ENCODE results near the gene DLGAP1. TPM values are rescaled to one million over a fixed set of nuclear protein-coding genes. Genes with fewer than 3 reads are reported as not detected.
"Not testable (repeated sequence)": the region's sequence is repeated elsewhere in the genome, so short reads cannot be mapped to it uniquely, and the experiment has no call there.

The DLGAP1 gene
- polyA plus RNA-seq (2013, experiment 1 of 4) = 5.8 TPM
- polyA plus RNA-seq (2013, experiment 2 of 4) = 6.4 TPM
- polyA plus RNA-seq (2013, experiment 3 of 4) = 6.5 TPM
- 6.8 TPM for polyA plus RNA-seq (2013, experiment 4 of 4)

DNA sequence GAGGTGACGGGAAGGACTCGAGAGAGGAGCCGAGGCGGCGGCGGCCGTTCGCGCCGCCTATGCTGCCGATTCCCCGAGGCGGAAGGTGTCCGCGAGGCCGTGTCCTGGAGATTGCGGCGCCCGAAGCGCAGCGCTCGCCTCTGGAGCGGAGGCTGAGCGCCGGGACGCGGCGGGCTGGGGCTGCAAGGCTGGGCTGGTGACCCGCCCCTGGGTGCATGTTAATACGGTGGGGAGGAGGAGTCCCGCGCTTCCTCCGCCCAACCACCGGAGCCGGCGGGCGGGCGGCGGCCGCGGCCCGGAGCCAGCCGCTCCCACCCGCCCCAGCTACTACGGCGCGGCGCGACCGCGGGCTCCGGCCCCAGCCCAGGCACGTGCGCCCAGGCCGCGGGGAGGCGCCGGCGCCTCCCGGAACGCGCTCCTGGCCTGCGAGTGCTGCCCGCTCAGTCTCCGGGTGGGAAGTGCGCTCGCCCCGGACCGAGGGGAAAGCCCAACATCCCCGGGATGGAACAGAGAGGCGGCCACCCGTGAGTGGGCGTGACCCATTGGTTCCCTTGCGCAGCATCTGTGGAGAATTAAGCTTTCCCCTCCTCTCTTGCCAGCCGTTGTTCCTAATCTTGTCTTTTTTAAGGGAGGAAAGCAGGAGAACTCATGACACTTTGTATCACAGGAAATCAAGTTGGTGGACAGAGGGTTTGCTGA is at the start of gene DLGAP1:
Gene DLGAP1 (minus strand): TSS at position 195 of the 699 bp plus-strand sequence.
- WGBS, 2 experiments = 0 to 1% methylated on average over 75 of the region's 75 CpGs

DNA sequence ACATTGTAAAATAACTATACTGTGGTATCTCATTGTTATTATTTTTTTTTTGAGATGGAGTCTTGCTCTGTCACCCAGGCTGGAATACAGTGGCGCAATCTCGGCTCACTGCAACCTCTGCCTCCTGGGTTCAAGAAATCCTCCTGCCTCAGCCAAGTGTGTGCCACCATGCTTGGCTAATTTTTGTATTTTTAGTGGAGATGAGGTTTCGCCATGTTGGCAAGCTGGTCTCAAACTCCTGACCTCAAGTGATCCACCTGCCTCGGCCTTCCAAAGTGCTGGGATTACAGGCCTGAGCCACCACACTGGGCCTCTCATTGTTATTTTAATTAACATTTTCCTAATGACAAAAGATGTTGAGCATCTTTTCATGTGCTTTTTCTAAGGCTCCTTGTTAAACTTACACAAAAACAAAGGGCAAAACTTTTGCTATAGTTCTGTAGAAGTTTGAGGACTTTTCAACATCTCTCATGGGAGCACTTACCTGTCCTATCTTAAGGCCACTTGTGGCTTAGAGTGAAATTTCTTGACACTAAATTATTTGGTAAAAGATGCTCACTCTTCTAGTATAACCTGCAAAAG is 39.7 kb upstream of the DLGAP1 start:
- WGBS, 2 experiments = 71 to 74% methylated on average over 4 of the region's 4 CpGs

More for the DNA sequence above, at the start of gene DLGAP1:
- Histone ChIP-seq H3K4me3 (ENCODE audit: insufficient read depth, low read depth, low read length) (peak within 1 kb of the TSS; percentile 85), H3K4me1 (ENCODE audit: control insufficient read depth, insufficient read depth, low read length) (peaks cover under 1% of the 10 kb centered on the region), H3K27me3 (ENCODE audit: control insufficient read depth, insufficient read depth, low read length, poor library complexity, severe bottlenecking) (peaks cover 13% of the 10 kb centered on the region), H3K9me3 (ENCODE audit: control insufficient read depth, low read length) (no peaks in the 10 kb centered on the region), H3K36me3 (ENCODE audit: control insufficient read depth, insufficient read depth, low read length) (no peaks in the 10 kb centered on the region), H3K27ac (ENCODE audit: insufficient read depth, low read depth, low read length, poor library complexity, severe bottlenecking) (peak within 1 kb of the TSS; percentile 60)

DNA sequence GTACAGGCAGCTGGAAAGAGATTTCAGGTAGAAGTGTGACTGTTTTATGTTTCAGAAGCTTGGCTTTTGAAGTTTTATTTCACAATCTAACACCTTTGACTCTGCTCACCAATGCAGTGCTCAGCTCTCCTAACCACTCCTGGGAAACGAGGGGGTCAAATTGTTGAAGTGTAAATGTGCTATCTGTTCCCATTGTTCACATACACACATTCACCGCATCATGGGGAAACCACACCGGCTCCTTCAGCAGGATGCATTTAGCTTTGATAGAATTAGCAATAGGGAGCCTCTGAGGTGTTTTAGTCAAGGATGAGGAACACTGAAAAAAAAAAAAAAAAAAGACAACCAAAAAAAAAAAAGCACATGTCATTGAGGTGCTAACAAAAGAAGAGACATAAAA is 13.4 kb upstream of the DLGAP1 start:
- H3K27me3 ChIP-seq (ENCODE audit: control insufficient read depth, insufficient read depth, low read length, poor library complexity, severe bottlenecking) = no peaks in the 10 kb centered on the region
- 0 to 7% methylated on average over 1 to 2 of the region's 3 CpGs for WGBS, 2 experiments
- no peaks in the 10 kb centered on the region for H3K9me3 ChIP-seq (ENCODE audit: control insufficient read depth, low read length)
- H3K27ac ChIP-seq (ENCODE audit: insufficient read depth, low read depth, low read length, poor library complexity, severe bottlenecking) = no peak overlapping the region
- no peak overlapping the region for H3K4me3 ChIP-seq (ENCODE audit: insufficient read depth, low read depth, low read length)
- no peaks in the 10 kb centered on the region for H3K4me1 ChIP-seq (ENCODE audit: control insufficient read depth, insufficient read depth, low read length)
- no peaks in the 10 kb centered on the region for H3K36me3 ChIP-seq (ENCODE audit: control insufficient read depth, insufficient read depth, low read length)

More for the DNA sequence above, 39.7 kb upstream of the DLGAP1 start:
- H3K4me1 ChIP-seq (ENCODE audit: control insufficient read depth, insufficient read depth, low read length); H3K27me3 ChIP-seq (ENCODE audit: control insufficient read depth, insufficient read depth, low read length, poor library complexity, severe bottlenecking); H3K36me3 ChIP-seq (ENCODE audit: control insufficient read depth, insufficient read depth, low read length); H3K9me3 ChIP-seq (ENCODE audit: control insufficient read depth, low read length); H3K4me3 ChIP-seq (ENCODE audit: insufficient read depth, low read depth, low read length); H3K27ac ChIP-seq (ENCODE audit: insufficient read depth, low read depth, low read length, poor library complexity, severe bottlenecking): not testable (repeated sequence)

DNA sequence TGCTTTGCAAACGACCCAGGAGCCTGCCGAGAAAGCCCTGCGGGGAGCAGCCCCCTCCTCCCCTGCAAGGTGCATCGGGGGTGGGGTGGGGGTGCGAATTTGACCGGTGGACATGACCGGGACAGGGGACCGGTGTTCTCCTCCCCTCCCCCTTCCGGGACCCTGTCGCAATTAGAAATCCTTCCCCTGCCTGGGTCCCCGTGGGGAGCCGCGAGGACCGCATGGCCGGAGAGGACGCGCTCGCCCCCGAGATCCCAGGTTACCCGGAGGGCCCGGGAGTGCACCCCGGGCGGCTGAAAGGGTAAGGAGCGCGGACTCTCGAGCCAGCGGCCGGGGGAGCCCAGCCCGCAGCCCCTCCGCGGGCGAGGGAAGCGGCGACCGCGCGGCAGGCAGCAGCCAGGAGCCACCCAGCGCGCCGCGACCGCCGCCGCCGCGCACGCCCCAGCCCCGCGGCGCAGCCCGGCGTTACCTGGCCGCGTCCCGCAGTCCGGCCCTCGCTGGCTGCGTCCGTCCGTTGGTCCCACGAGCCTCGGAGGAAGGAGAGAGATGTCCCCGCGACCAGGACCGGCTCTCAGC is 482 bp downstream of the DLGAP1 start:
- H3K4me3 ChIP-seq (ENCODE audit: insufficient read depth, low read depth, low read length) = peak overlapping the region; percentile 85
- 0% methylated on average over 65 of the region's 65 CpGs for WGBS, 2 experiments

DNA sequence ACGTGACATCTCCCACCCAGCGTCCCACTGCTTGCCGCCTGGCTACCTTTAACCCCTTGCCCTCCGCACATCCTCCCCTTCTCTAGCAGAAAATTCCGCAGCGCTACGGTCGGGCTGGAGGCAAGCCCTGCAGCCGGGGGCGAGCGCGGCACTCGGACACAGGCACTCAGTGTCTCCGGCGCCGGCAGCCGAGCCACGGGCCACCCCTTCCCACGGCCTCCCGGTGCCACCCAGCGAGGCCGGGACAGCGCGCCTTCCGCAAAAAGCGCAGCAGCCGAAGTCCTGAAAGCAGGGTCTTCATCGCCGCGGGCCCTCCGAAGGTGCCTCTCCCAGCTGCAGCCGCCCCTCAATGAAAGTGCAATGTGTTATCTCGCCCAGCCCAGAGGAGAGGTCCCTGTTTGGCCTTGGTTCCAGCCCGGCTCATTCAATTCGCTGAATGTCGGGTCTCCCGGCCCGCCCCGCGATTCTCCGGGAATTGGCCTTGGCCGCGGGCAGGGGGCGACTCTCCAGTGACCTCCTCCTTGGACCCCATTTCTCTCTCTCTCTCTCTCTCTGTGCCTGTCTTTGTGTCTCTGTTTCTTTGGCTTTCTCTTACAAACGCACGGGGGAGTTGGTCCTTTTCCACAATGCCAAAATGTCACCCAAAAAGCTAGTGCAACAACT is 1.1 kb downstream of the DLGAP1 start:
- peak overlapping the region; percentile 85 for H3K4me3 ChIP-seq (ENCODE audit: insufficient read depth, low read depth, low read length)

More for the DNA sequence above, 482 bp downstream of the DLGAP1 start:
- H3K9me3 ChIP-seq (ENCODE audit: control insufficient read depth, low read length) = no peaks in the 10 kb centered on the region
- H3K36me3 ChIP-seq (ENCODE audit: control insufficient read depth, insufficient read depth, low read length) = no peaks in the 10 kb centered on the region
- peaks cover 4% of the 10 kb centered on the region for H3K4me1 ChIP-seq (ENCODE audit: control insufficient read depth, insufficient read depth, low read length)
- H3K27me3 ChIP-seq (ENCODE audit: control insufficient read depth, insufficient read depth, low read length, poor library complexity, severe bottlenecking) = peaks cover 13% of the 10 kb centered on the region
- peak overlapping the region; percentile 60 for H3K27ac ChIP-seq (ENCODE audit: insufficient read depth, low read depth, low read length, poor library complexity, severe bottlenecking)

DNA sequence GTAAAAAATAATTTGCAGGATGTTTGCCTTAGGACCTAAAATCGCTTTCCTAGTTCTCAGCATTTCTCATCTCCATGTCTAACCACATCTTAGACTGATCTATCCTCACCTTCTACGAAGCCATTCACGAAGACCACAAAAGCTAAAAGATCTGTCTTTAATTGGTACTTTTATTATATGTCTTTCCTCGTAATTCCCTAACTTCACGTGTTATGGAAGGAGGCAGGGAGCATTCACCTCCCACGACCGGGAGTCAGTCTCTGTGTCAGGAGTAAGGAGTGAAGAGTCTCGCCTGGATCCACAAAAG is 1.6 kb downstream of the DLGAP1 start:
- Histone ChIP-seq H3K27ac (ENCODE audit: insufficient read depth, low read depth, low read length, poor library complexity, severe bottlenecking) (no peak overlapping the region), H3K27me3 (ENCODE audit: control insufficient read depth, insufficient read depth, low read length, poor library complexity, severe bottlenecking) (peaks cover 13% of the 10 kb centered on the region), H3K36me3 (ENCODE audit: control insufficient read depth, insufficient read depth, low read length) (no peaks in the 10 kb centered on the region), H3K4me1 (ENCODE audit: control insufficient read depth, insufficient read depth, low read length) (peaks cover 4% of the 10 kb centered on the region), H3K9me3 (ENCODE audit: control insufficient read depth, low read length) (no peaks in the 10 kb centered on the region), H3K4me3 (ENCODE audit: insufficient read depth, low read depth, low read length) (peak overlapping the region; percentile 85)
- 0 to 1% methylated on average over 6 to 8 of the region's 8 CpGs for WGBS, 2 experiments

More for the DNA sequence above, 1.1 kb downstream of the DLGAP1 start:
- no peak overlapping the region for H3K27ac ChIP-seq (ENCODE audit: insufficient read depth, low read depth, low read length, poor library complexity, severe bottlenecking)
- WGBS, 2 experiments = 0% methylated on average over 46 of the region's 46 CpGs
- H3K4me1 ChIP-seq (ENCODE audit: control insufficient read depth, insufficient read depth, low read length) = peaks cover 4% of the 10 kb centered on the region
- no peaks in the 10 kb centered on the region for H3K9me3 ChIP-seq (ENCODE audit: control insufficient read depth, low read length)
- no peaks in the 10 kb centered on the region for H3K36me3 ChIP-seq (ENCODE audit: control insufficient read depth, insufficient read depth, low read length)
- H3K27me3 ChIP-seq (ENCODE audit: control insufficient read depth, insufficient read depth, low read length, poor library complexity, severe bottlenecking) = peaks cover 13% of the 10 kb centered on the region

DNA sequence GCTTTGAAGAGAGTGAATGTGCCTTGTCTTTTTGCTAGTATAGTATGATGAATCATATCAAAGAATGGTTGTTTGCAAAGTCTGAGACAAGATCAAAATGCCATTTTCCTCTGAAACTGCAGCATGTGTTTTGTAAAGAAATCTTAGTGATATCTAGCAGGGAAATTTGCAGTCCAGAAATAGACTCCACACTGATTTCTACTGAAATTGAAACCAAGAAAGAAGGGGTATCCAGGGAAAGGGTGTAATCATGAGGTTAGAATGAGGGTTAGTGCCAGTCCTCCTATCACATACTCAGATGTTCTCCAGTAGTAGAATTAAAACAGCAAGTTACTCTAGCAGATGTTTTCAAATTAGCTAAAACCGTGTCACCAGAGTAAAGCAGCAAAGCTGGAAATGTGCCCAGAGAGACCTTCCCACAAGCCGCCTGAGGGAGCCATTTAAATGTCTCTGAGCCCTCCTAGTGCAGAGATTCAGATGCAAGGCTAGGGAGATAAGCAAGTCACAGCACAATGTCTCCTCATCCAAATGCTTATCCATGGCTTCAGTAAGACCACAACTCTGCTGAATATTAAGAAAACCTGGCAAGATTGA is 4.9 kb downstream of the DLGAP1 start:
- Histone ChIP-seq H3K27ac (ENCODE audit: insufficient read depth, low read depth, low read length, poor library complexity, severe bottlenecking) (no peak overlapping the region), H3K4me1 (ENCODE audit: control insufficient read depth, insufficient read depth, low read length) (peaks cover 4% of the 10 kb centered on the region), H3K36me3 (ENCODE audit: control insufficient read depth, insufficient read depth, low read length) (no peaks in the 10 kb centered on the region), H3K9me3 (ENCODE audit: control insufficient read depth, low read length) (no peaks in the 10 kb centered on the region), H3K4me3 (ENCODE audit: insufficient read depth, low read depth, low read length) (no peak overlapping the region), H3K27me3 (ENCODE audit: control insufficient read depth, insufficient read depth, low read length, poor library complexity, severe bottlenecking) (peaks cover 8% of the 10 kb centered on the region)
- WGBS, 2 experiments = 44 to 46% methylated on average over 2 of the region's 2 CpGs

DNA sequence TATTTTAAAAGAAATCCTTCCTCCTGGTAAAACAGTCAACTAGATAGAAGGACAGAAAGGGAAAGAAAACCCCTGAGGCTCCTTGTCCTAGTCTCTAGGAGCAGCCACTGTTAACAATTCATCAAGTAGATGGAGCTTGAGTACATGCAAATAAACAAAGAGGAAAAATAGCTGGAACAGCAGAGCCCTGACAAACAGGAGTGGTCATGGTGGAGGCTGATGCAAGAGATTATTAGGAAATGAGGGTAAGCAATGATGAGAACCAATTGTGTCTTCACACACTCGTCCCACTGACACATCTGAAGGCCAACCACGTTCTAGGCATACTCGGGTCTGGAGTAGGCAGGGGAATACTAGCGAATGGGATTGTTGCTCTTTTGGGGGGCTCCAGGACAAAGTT is 9.2 kb downstream of the DLGAP1 start:
- no peak overlapping the region for H3K4me3 ChIP-seq (ENCODE audit: insufficient read depth, low read depth, low read length)
- H3K4me1 ChIP-seq (ENCODE audit: control insufficient read depth, insufficient read depth, low read length) = peaks cover 4% of the 10 kb centered on the region
- no peaks in the 10 kb centered on the region for H3K36me3 ChIP-seq (ENCODE audit: control insufficient read depth, insufficient read depth, low read length)
- no peaks in the 10 kb centered on the region for H3K27me3 ChIP-seq (ENCODE audit: control insufficient read depth, insufficient read depth, low read length, poor library complexity, severe bottlenecking)
- H3K9me3 ChIP-seq (ENCODE audit: control insufficient read depth, low read length) = no peaks in the 10 kb centered on the region
- 94 to 95% methylated on average over 4 of the region's 4 CpGs for WGBS, 2 experiments
- H3K27ac ChIP-seq (ENCODE audit: insufficient read depth, low read depth, low read length, poor library complexity, severe bottlenecking) = no peak overlapping the region

DNA sequence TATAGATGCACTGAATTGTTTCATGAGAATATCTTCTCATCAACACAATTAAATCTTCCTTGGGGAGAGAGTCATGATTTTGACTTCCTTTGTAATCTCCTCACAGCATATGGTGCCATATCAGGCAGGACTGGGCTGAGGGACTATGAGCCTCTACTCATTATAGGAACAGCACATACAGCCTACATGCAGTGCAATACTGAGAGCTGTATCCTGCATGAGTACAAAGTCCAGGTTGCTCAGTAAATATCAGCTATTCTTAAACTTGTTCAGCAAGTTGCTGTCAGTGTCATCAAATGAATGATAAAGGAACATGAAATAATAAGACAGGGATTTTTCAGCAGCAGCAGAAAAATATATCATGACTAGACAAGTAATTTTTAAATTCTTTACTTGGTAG is 10.8 kb downstream of the DLGAP1 start:
- no peaks in the 10 kb centered on the region for H3K36me3 ChIP-seq (ENCODE audit: control insufficient read depth, insufficient read depth, low read length)
- no peaks in the 10 kb centered on the region for H3K4me1 ChIP-seq (ENCODE audit: control insufficient read depth, insufficient read depth, low read length)
- H3K27me3 ChIP-seq (ENCODE audit: control insufficient read depth, insufficient read depth, low read length, poor library complexity, severe bottlenecking) = no peaks in the 10 kb centered on the region
- no peaks in the 10 kb centered on the region for H3K9me3 ChIP-seq (ENCODE audit: control insufficient read depth, low read length)
- H3K4me3 ChIP-seq (ENCODE audit: insufficient read depth, low read depth, low read length) = no peak overlapping the region
- no peak overlapping the region for H3K27ac ChIP-seq (ENCODE audit: insufficient read depth, low read depth, low read length, poor library complexity, severe bottlenecking)

DNA sequence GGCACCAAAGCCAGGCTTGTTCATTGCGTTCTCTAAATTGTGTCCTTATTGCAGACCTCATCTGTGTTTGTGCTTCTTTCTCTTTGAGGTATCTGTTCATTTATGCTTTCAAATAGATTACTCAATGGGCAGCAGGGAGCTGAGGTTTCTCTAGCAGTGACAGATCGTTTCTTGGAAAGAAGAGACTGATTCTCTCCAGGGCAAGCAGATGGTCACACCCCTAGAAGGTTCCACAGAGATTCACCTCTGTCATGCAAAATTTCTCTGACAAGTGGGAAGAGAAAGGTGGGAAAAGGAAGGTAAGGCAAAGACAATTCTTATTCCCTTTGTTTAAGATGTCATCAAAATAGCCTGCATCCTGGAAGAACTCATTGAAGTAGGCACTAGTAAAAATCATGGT is 14.0 kb downstream of the DLGAP1 start:
- 39 to 65% methylated on average over 2 of the region's 2 CpGs for WGBS, 2 experiments
- Histone ChIP-seq H3K4me3 (ENCODE audit: insufficient read depth, low read depth, low read length) (no peak overlapping the region), H3K27ac (ENCODE audit: insufficient read depth, low read depth, low read length, poor library complexity, severe bottlenecking) (no peak overlapping the region), H3K4me1 (ENCODE audit: control insufficient read depth, insufficient read depth, low read length) (no peaks in the 10 kb centered on the region), H3K27me3 (ENCODE audit: control insufficient read depth, insufficient read depth, low read length, poor library complexity, severe bottlenecking) (no peaks in the 10 kb centered on the region), H3K36me3 (ENCODE audit: control insufficient read depth, insufficient read depth, low read length) (no peaks in the 10 kb centered on the region), H3K9me3 (ENCODE audit: control insufficient read depth, low read length) (no peaks in the 10 kb centered on the region)
